Lower lobe of right lung (tissue), 2 donors: ENCODE results near the gene ATXN7L2. TPM values are rescaled to one million over a fixed set of nuclear protein-coding genes. Genes with fewer than 3 reads are reported as not detected.

Experiments used
- ATAC-seq, 2 donors: fragments of 200-7000 bp; cut with Tn5 transposase; one replicate each; pipeline ENCODE4 v1.9.1; 2020 to 2022; ENCODE audit warnings: mild to moderate bottlenecking in 2 of 2, moderate library complexity in 2 of 2
- DNase-seq: peaks from one replicate; pipeline ENCODE4 v3.0.0-alpha.2; 2020
- H3K27ac ChIP-seq: fragments of 200-600 bp; one replicate; pipeline ENCODE4 v1.8.0; 2022
- H3K27me3 ChIP-seq: fragments of 200-600 bp; one replicate; pipeline ENCODE4 v1.8.0; 2022; ENCODE audit warnings: low read depth
- H3K36me3 ChIP-seq: fragments of 200-600 bp; one replicate; pipeline ENCODE4 v1.8.0; 2022; ENCODE audit warnings: mild to moderate bottlenecking
- H3K4me1 ChIP-seq: fragments of 200-600 bp; one replicate; pipeline ENCODE4 v1.8.0; 2022
- H3K4me3 ChIP-seq: fragments of 200-600 bp; one replicate; pipeline ENCODE4 v1.8.0; 2022; ENCODE audit warnings: mild to moderate bottlenecking
- H3K9me3 ChIP-seq: fragments of 200-600 bp; one replicate; pipeline ENCODE4 v1.8.0; 2022
- intact Hi-C: fragments of 100-400 bp; cut with DNase I; formaldehyde crosslinking; loops from one replicate; pipeline ENCODE4 v1.11.0; 2022
- total RNA-seq: library from RNA; stranded (reverse); fragmentation: NEBNext Ultra II Directional; extraction: Animal tissue kit (Norgen Biotek cat#: 25700); gene quantifications from one replicate; pipeline ENCODE4 v1.2.1, GENCODE V29; 2021
- TF ChIP-seq, protein P1 (sequence below): fragments of 200-600 bp; IDR thresholded peaks from one replicate; pipeline ENCODE4 v1.8.0; 2022; ENCODE audit warnings: antibody characterized with exemption, mild to moderate bottlenecking
- donor health status: DM: no; HTN: yes; CAD: no; lungs with severe emphysema.

The ATXN7L2 gene
- total RNA-seq, 1 donor from 2014 or later = 3.8 TPM

DNA sequence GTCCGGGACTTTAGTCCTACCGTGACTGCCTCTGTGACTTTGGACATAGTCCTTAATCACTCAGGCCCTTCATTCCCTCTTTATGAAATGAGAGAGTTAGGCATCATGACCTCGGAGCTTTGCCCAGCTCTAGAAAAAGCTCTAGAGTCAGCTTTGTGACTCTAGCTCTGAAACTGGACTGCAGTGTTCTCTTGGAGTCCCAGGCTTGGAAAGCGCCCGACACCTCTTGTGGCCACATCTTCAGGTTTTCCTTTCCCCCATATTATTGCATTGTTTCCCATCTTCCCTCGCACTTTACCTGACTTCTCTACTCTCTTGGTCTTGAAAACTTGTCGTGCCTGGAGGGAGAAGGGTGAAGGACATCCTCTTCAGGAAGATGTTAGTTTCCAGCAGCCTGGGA, 38.3 kb downstream of the ATXN7L2 start:
- Histone ChIP-seq H3K27me3 (no peaks in the 10 kb centered on the region), H3K4me1 (no peaks in the 10 kb centered on the region), H3K36me3 (no peaks in the 10 kb centered on the region), H3K4me3 (no peak overlapping the region), H3K9me3 (no peaks in the 10 kb centered on the region), H3K27ac (no peak overlapping the region)
- DNase-seq (no peak), ATAC-seq (no peak)
- TF ChIP-seq, protein P1, sequence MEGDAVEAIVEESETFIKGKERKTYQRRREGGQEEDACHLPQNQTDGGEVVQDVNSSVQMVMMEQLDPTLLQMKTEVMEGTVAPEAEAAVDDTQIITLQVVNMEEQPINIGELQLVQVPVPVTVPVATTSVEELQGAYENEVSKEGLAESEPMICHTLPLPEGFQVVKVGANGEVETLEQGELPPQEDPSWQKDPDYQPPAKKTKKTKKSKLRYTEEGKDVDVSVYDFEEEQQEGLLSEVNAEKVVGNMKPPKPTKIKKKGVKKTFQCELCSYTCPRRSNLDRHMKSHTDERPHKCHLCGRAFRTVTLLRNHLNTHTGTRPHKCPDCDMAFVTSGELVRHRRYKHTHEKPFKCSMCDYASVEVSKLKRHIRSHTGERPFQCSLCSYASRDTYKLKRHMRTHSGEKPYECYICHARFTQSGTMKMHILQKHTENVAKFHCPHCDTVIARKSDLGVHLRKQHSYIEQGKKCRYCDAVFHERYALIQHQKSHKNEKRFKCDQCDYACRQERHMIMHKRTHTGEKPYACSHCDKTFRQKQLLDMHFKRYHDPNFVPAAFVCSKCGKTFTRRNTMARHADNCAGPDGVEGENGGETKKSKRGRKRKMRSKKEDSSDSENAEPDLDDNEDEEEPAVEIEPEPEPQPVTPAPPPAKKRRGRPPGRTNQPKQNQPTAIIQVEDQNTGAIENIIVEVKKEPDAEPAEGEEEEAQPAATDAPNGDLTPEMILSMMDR = no peak
- intact Hi-C loops = no loop called here

DNA sequence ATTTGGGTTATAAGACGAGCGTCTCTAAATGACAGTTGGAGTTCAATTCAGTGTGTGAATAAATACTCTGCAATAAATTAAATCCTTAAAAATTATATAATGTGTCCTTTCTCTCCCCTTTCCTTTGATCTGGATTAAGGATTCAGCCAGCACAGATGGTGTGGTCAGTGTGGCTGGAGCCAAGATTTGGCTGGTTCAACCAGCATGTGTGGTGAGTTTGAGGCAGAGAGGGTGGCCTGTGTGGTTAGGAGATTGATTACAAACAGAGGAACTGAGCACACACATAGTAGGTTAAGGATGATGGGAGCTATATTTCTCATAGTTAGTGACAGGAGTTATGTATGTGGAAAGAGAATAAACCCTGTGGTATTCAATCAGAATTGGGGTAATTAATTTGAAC, 40.0 kb downstream of the ATXN7L2 start:
- no peaks in the 10 kb centered on the region for H3K27me3 ChIP-seq
- no peak overlapping the region for H3K27ac ChIP-seq
- H3K9me3 ChIP-seq = no peaks in the 10 kb centered on the region
- DNase-seq (no peak), ATAC-seq (no peak)
- intact Hi-C loops = no loop called here
- no peaks in the 10 kb centered on the region for H3K4me1 ChIP-seq
- H3K36me3 ChIP-seq = no peaks in the 10 kb centered on the region
- no peak overlapping the region for H3K4me3 ChIP-seq
- TF ChIP-seq, protein P1 = no peak

GRCh38 chr1:109527098-109527811, 43.5 kb downstream of the ATXN7L2 start:
- Histone ChIP-seq H3K4me3 (no peak overlapping the region), H3K4me1 (peaks cover 4% of the 10 kb centered on the region), H3K27me3 (no peaks in the 10 kb centered on the region), H3K27ac (no peak overlapping the region), H3K36me3 (no peaks in the 10 kb centered on the region), H3K9me3 (no peaks in the 10 kb centered on the region)
- TF ChIP-seq, protein P1 = no peak
- ATAC-seq (no peak), DNase-seq (no peak)
- intact Hi-C loops = no loop called here

GRCh38 chr1:109527846-109528695, 44.4 kb downstream of the ATXN7L2 start:
- no peak overlapping the region for H3K4me3 ChIP-seq
- peaks cover 12% of the 10 kb centered on the region for H3K4me1 ChIP-seq
- no peaks in the 10 kb centered on the region for H3K9me3 ChIP-seq
- TF ChIP-seq, protein P1 = no peak
- H3K36me3 ChIP-seq = no peaks in the 10 kb centered on the region
- DNase-seq = no peak
- no peaks in the 10 kb centered on the region for H3K27me3 ChIP-seq
- intact Hi-C loops = no loop called here
- H3K27ac ChIP-seq = no peak overlapping the region
- no peak for ATAC-seq

DNA sequence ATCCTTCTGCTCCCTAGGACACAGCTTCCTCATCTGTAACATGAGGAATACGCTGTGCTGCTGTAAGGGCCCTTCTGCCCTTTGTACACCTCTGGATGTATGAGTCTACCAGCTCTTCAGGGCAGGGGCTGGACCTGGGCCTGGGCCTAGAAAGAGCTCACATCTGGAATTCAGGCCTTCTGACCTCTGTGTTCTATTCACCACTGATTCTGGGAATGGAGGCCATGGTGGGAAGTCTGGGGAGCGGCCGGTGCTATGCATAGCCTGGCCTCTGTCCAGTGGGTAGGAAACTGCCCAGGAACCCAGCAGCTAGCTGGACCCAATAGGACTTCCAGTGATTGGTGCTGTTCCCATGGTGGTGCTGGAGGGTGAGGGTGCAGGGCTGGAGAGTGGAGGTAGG, 45.0 kb downstream of the ATXN7L2 start:
- no peaks in the 10 kb centered on the region for H3K27me3 ChIP-seq
- no peaks in the 10 kb centered on the region for H3K9me3 ChIP-seq
- TF ChIP-seq, protein P1 = no peak
- peaks cover 12% of the 10 kb centered on the region for H3K4me1 ChIP-seq
- H3K36me3 ChIP-seq = no peaks in the 10 kb centered on the region
- ATAC-seq (no peak), DNase-seq (no peak)
- intact Hi-C loops = no loop called here
- no peak overlapping the region for H3K27ac ChIP-seq
- H3K4me3 ChIP-seq = no peak overlapping the region
